Ishikawa (cell line): ENCODE results near the gene TNFRSF8.

Experiments
- FOXM1 ChIP-seq: IDR thresholded peaks from 2 replicates; pipeline ENCODE4 v1.6.1; 2012; ENCODE audit warnings: low read depth, borderline replicate concordance
- TEAD4 ChIP-seq: IDR thresholded peaks from 2 replicates; pipeline ENCODE4 v1.6.1; 2012
- USF1 ChIP-seq: IDR thresholded peaks from 2 replicates; pipeline ENCODE4 v1.6.1; 2012
- YY1 ChIP-seq: IDR thresholded peaks from 2 replicates; pipeline ENCODE4 v1.6.1; 2012; ENCODE audit warnings: low read depth
- ZBTB7A ChIP-seq: IDR thresholded peaks from 2 replicates; pipeline ENCODE4 v1.6.1; 2012; ENCODE audit warnings: low read depth

- TF ChIP-seq YY1 (no peak), TEAD4 (no peak), ZBTB7A (no peak), USF1 (no peak), FOXM1 (no peak)
Measured at GRCh38 chr1:12052997-12053686, 10.0 kb upstream of the TNFRSF8 start.
